ENCODE data around the gene PIK3C2G. TPM values are rescaled to one million over a fixed set of nuclear protein-coding genes. Genes with fewer than 3 reads are reported as not detected.

The PIK3C2G gene
- total and polyA plus RNA-seq, 7 donors: under 0.01 TPM; not detected in 6

DNA sequence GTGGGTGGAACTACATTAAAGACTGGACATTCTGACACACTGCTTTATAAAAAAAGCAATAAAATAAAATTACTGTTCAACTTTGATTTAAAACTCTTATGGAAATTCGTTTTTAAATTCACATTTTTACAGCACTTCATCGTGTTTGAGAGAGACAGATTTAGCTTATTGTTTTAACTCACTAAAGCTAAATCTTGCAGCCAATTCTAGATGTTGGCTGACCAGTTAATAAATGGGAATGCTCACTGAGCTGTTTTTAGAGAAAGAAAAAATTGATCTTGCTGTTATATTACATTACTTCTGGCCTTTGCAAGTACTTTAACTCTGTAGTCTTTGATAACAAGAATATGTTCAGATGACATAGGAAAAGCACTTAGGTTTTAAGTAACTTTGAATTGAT, 319.4 kb downstream of the PIK3C2G start:
- Histone ChIP-seq H3K4me3 (no peak overlapping the region), H3K27ac (no peak overlapping the region), H3K9me3 (no peaks in the 10 kb centered on the region), H3K36me3 (ENCODE audit: insufficient read depth in 1 of 2, low read depth in 1 of 2) (no peaks in the 10 kb centered on the region), H3K27me3 (ENCODE audit: insufficient read depth in 3 of 3, low read length in 2 of 3) (no peaks in the 10 kb centered on the region), H3K4me1 (no peaks in the 10 kb centered on the region)
- TF ChIP-seq, protein P1, sequence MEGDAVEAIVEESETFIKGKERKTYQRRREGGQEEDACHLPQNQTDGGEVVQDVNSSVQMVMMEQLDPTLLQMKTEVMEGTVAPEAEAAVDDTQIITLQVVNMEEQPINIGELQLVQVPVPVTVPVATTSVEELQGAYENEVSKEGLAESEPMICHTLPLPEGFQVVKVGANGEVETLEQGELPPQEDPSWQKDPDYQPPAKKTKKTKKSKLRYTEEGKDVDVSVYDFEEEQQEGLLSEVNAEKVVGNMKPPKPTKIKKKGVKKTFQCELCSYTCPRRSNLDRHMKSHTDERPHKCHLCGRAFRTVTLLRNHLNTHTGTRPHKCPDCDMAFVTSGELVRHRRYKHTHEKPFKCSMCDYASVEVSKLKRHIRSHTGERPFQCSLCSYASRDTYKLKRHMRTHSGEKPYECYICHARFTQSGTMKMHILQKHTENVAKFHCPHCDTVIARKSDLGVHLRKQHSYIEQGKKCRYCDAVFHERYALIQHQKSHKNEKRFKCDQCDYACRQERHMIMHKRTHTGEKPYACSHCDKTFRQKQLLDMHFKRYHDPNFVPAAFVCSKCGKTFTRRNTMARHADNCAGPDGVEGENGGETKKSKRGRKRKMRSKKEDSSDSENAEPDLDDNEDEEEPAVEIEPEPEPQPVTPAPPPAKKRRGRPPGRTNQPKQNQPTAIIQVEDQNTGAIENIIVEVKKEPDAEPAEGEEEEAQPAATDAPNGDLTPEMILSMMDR (IDR thresholded peaks at IDR 0.05): no peak
- WGBS, 3 donors: 34 to 41% (median 40%) methylated on average over 2 of the region's 2 CpGs
- intact Hi-C loops (cut with DNase I): no loop called here
- DNase-seq (no peak), ATAC-seq (no peak)

DNA sequence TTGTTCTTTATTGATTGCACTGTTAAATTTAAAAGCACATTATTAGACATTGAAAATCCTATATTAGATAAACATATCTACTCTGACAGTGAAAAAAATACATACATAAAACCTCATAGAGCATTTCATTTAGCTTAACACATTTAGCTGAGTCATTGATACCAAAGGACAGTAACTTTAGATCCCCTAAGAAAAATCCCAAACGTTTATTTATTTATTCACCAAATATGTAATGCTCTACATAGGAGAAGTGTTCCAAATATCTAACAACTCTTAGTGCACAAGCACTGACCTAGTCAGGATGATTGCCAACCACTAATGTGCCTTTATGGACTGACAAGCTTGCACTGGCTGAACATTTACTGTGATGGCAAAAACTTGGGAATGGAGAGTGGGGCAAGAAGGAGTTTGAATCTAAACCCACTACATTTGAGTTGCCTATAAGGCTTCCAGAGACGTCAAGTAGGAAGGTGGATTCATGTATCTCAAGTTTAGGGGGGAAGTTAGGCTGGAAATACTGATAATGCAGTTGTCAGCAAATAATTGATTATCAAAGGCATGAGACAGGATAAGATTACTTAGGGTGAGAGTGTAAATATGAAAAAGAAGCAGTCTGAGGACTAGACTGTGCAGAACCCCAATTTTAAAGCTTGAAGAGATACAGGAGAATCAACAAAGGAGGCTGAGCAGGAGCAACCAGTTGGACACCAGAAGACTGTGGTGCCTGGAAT, 320.1 kb downstream of the PIK3C2G start:
- intact Hi-C loops (cut with DNase I): no loop called here
- 40 to 50% (median 44%) methylated on average over 2 of the region's 2 CpGs for WGBS, 3 donors
- Histone ChIP-seq H3K9me3 (no peaks in the 10 kb centered on the region), H3K27me3 (ENCODE audit: insufficient read depth in 3 of 3, low read length in 2 of 3) (no peaks in the 10 kb centered on the region), H3K4me1 (no peaks in the 10 kb centered on the region), H3K36me3 (ENCODE audit: insufficient read depth in 1 of 2, low read depth in 1 of 2) (no peaks in the 10 kb centered on the region), H3K27ac (no peak overlapping the region), H3K4me3 (no peak overlapping the region)
- DNase-seq: no peak
- ATAC-seq: no peak
- TF ChIP-seq, protein P1 (IDR thresholded peaks at IDR 0.05): no peak

DNA sequence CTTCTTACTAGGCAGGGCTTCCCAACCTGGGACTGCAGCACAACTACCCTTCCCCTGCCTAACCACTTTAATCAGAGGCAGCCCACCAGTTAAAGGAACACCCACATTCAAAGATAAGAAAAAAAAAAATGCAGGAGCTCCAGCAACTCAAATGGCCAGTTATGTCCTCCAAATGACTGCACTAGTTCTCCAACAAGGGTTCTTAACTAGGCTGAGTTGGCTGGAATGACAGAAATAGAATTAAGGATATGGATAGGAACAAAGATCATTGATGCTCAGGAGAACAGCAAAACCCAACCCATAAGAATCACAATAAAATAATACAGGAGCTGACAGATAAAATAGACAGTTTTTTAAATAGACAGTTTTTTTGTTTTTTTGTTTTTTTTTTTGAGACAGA, 322.3 kb downstream of the PIK3C2G start:
- Histone ChIP-seq H3K9me3 (peaks cover 3% of the 10 kb centered on the region), H3K27ac (no peak overlapping the region), H3K4me3 (no peak overlapping the region), H3K36me3 (ENCODE audit: insufficient read depth in 1 of 2, low read depth in 1 of 2) (no peaks in the 10 kb centered on the region), H3K4me1 (no peaks in the 10 kb centered on the region), H3K27me3 (ENCODE audit: insufficient read depth in 3 of 3, low read length in 2 of 3) (no peaks in the 10 kb centered on the region)
- no peak for DNase-seq
- intact Hi-C loops (cut with DNase I): no loop called here
- TF ChIP-seq, protein P1 (IDR thresholded peaks at IDR 0.05): no peak
- ATAC-seq: no peak

DNA sequence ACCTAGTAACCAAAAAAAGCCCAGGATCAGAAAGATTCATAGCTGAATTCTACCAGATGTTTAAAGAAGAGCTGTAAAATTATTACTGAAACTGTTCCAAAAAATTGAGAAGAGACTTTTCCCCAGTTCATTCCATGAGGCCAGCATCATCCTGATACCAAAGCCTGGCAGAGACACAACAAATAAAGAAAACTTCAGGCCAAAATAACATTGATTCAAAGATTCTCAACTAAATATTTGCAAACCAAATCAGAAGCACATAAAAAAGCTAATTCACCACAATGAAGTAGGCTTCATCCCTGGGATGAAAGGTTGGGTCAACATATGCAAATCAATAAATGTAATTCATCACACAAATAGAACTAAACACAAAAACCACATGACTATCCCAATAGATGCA, 325.3 kb downstream of the PIK3C2G start:
- Histone ChIP-seq H3K4me3 (no peak overlapping the region), H3K9me3 (peaks cover 3% of the 10 kb centered on the region), H3K27me3 (ENCODE audit: insufficient read depth in 3 of 3, low read length in 2 of 3) (no peaks in the 10 kb centered on the region), H3K4me1 (no peaks in the 10 kb centered on the region), H3K27ac (no peak overlapping the region), H3K36me3 (ENCODE audit: insufficient read depth in 1 of 2, low read depth in 1 of 2) (no peaks in the 10 kb centered on the region)
- TF ChIP-seq, protein P1 (IDR thresholded peaks at IDR 0.05): no peak
- intact Hi-C loops (cut with DNase I): no loop called here
- DNase-seq: no peak
- no peak for ATAC-seq

DNA sequence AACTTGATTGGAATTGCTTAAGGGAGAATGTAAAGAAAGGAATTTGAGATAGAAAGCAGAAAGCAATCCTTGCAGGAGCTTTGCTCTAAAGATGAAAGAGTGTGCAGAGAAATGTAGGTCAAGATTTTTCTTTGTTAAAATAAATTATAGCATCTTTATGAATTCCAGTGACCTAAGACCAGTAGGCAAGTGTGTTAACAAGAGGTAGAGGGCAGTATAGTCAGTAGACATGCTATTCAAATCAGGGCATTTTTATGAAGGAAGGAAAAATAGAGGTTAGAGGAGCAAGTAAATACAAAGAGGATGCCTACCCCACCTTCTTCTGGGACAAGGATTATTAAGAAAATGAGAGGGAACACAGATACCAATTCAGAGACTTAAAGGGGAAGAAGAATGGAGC, 328.0 kb downstream of the PIK3C2G start:
- Histone ChIP-seq H3K27me3 (ENCODE audit: insufficient read depth in 3 of 3, low read length in 2 of 3) (no peaks in the 10 kb centered on the region), H3K4me1 (no peaks in the 10 kb centered on the region), H3K9me3 (peaks cover 3% of the 10 kb centered on the region), H3K36me3 (ENCODE audit: insufficient read depth in 1 of 2, low read depth in 1 of 2) (no peaks in the 10 kb centered on the region), H3K27ac (no peak overlapping the region), H3K4me3 (no peak overlapping the region)
- DNase-seq (no peak), ATAC-seq (no peak)
- intact Hi-C loops (cut with DNase I): no loop called here
- TF ChIP-seq, protein P1 (IDR thresholded peaks at IDR 0.05): no peak
